ENCODE data around the gene NF1. TPM values are rescaled to one million over a fixed set of nuclear protein-coding genes. Genes with fewer than 3 reads are reported as not detected.
"Not testable (repeated sequence)": the region's sequence is repeated elsewhere in the genome, so short reads cannot be mapped to it uniquely, and the experiment has no call there.

Gene NF1
- total and polyA plus RNA-seq, 10 donors = 3.1 to 97.7 (median 58.3) TPM

DNA sequence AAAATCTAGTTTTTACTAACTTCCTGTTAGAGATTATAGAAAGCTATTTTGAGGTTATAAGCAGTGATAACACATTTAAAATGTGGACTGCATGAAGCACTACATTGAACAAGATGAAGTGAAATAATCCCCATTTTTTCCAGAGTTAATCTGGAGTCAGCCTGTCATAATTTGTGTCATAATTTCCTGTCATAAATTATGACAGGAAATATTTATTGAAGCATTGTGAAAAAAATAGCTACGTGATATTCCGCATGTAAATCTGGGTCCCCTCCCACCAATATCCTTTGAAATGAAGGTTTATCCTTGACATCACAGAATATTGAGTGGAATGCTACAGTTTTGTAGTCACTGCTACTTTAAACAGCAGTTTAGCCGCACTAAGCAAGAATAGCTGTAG is 162.2 kb downstream of the NF1 start:
- TF ChIP-seq POLR2A (IDR thresholded peaks at IDR 0.05) = no peak
- H3K36me3 ChIP-seq = peaks cover 0 to 30% (median 9%) of the 10 kb centered on the region in 6 donors
- H3K27ac ChIP-seq = peak overlapping the region in 4 of 8 donors; percentile 4 to 12 (median 6)
- WGBS, 5 donors = 44 to 60% (median 54%) methylated on average over 3 of the region's 3 CpGs
- no peak overlapping the region for H3K4me3 ChIP-seq
- DNase-seq = no peak
- H3K4me1 ChIP-seq = peaks cover 0 to 19% (median 5%) of the 10 kb centered on the region in 6 donors
- no peaks in the 10 kb centered on the region for H3K27me3 ChIP-seq (replicated peaks in 1 of 7)
- intact Hi-C loops (cut with DNase I; ENCODE audit: low total_unique reads) = no loop called here
- no peaks in the 10 kb centered on the region for H3K9me3 ChIP-seq

- Histone ChIP-seq H3K4me3 (no peak overlapping the region), H3K4me1 (peaks cover 0 to 13% (median 4%) of the 10 kb centered on the region in 6 donors), H3K27ac (no peak overlapping the region), H3K9me3 (no peaks in the 10 kb centered on the region), H3K36me3 (peaks cover 0 to 36% (median 12%) of the 10 kb centered on the region in 6 donors), H3K27me3 (replicated peaks in 1 of 7) (no peaks in the 10 kb centered on the region)
- DNase-seq = no peak
- intact Hi-C loops (cut with DNase I; ENCODE audit: low total_unique reads) = loop anchor here (10.0 kb wide), 1 partner anchor 95 kb away; no protein-coding TSS in a partner anchor
- TF ChIP-seq POLR2A (IDR thresholded peaks at IDR 0.05) (no peak), POLR2AphosphoS5 (IDR thresholded peaks at IDR 0.05) (no peak), CTCF (IDR thresholded peaks at IDR 0.05 in 8 of 11, conservative IDR thresholded peaks at IDR 0.05 in 3 of 11) (no peak)
- whole genome bisulfite sequencing, 5 donors = 90 to 96% (median 95%) methylated on average over 3 of the region's 3 CpGs
These were observed 165.4 kb downstream of the NF1 start for GRCh38 chr17:31260151-31260550.

GRCh38 chr17:31261601-31262000 is 166.8 kb downstream of the NF1 start:
- Histone ChIP-seq H3K4me1 (peaks cover 0 to 10% (median 3%) of the 10 kb centered on the region in 6 donors), H3K36me3 (peaks cover 0 to 50% (median 16%) of the 10 kb centered on the region in 6 donors), H3K27me3 (replicated peaks in 1 of 7) (no peaks in the 10 kb centered on the region), H3K27ac (no peak overlapping the region), H3K9me3 (no peaks in the 10 kb centered on the region), H3K4me3 (no peak overlapping the region)
- TF ChIP-seq POLR2AphosphoS5 (IDR thresholded peaks at IDR 0.05) (no peak), POLR2A (IDR thresholded peaks at IDR 0.05) (no peak), CTCF (IDR thresholded peaks at IDR 0.05 in 8 of 11, conservative IDR thresholded peaks at IDR 0.05 in 3 of 11) (no peak)
- intact Hi-C loops (cut with DNase I; ENCODE audit: low total_unique reads) = loop anchor here (10.0 kb wide), 1 partner anchor 93 kb away; no protein-coding TSS in a partner anchor
- DNase-seq = no peak
- 72 to 91% (median 84%) methylated on average over 1 of the region's 1 CpG for WGBS, 5 donors

GRCh38 chr17:31262923-31263322 is 168.1 kb downstream of the NF1 start:
- H3K27me3 ChIP-seq (replicated peaks in 1 of 7); DNase-seq; H3K4me3 ChIP-seq; H3K27ac ChIP-seq; H3K9me3 ChIP-seq; H3K4me1 ChIP-seq: not testable (repeated sequence)
- 89 to 100% (median 93%) methylated on average over 1 of the region's 1 CpG for WGBS, 5 donors
- intact Hi-C loops (cut with DNase I; ENCODE audit: low total_unique reads) = loop anchor here (10.0 kb wide), 1 partner anchor 92 kb away; no protein-coding TSS in a partner anchor
- peaks cover 0 to 63% (median 16%) of the 10 kb centered on the region in 6 donors for H3K36me3 ChIP-seq

DNA sequence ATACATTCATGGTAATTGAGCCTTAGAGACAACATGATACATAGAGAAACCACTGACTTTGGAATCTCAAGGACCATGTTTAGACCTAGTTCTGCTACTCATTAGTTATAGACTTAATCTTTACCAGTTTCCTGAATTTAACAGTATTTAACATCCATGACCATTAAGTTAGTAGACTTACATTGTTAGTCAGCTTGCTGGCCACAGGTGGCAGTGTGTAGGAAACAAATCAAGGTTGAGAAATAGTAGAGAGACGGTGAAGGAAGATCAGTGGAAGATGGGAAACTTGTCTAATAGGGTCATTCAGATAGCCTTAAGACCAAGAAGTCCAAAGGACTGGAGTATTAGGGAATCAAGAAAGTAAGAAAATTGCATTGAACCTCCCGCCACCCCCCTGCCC is 171.3 kb downstream of the NF1 start:
- intact Hi-C loops (cut with DNase I; ENCODE audit: low total_unique reads) = loop anchor here (10.0 kb wide), 1 partner anchor 89 kb away; no protein-coding TSS in a partner anchor
- DNase-seq = no peak

More for the DNA sequence above, 171.3 kb downstream of the NF1 start:
- no peak for TF ChIP-seq POLR2AphosphoS5 (IDR thresholded peaks at IDR 0.05)
- peak in 5 of 11 experiments; percentile 13 to 39 (median 28) for TF ChIP-seq CTCF (IDR thresholded peaks at IDR 0.05 in 8 of 11, conservative IDR thresholded peaks at IDR 0.05 in 3 of 11)
- Histone ChIP-seq H3K27me3 (replicated peaks in 1 of 7) (no peaks in the 10 kb centered on the region), H3K36me3 (peaks cover 0 to 80% (median 11%) of the 10 kb centered on the region in 6 donors), H3K9me3 (no peaks in the 10 kb centered on the region), H3K27ac (no peak overlapping the region), H3K4me1 (no peaks in the 10 kb centered on the region), H3K4me3 (no peak overlapping the region)
- 69 to 85% (median 76%) methylated on average over 2 of the region's 2 CpGs for WGBS, 5 donors
